HFFc6 (cell line): ENCODE results near the gene SRL. TPM values are rescaled to one million over a fixed set of nuclear protein-coding genes. Genes with fewer than 3 reads are reported as not detected.
A peak's percentile ranks its signal among the peaks of the same experiment; 100 is the strongest.

Source experiments
- DNase-seq: peaks from one replicate; pipeline ENCODE4 v3.0.0-alpha.2; 2018
- H3K27ac Mint-ChIP-seq: 2 replicates; pipeline ENCODE4 v1.8.0; 2020; ENCODE audit warnings: mild to moderate bottlenecking, mixed read lengths
- H3K27me3 Mint-ChIP-seq: 2 replicates; pipeline ENCODE4 v1.8.0; 2021; ENCODE audit warnings: mild to moderate bottlenecking, moderate library complexity, mixed read lengths; ENCODE audit not compliant: insufficient read depth
- H3K36me3 Mint-ChIP-seq: 2 replicates; pipeline ENCODE4 v1.8.0; 2021; ENCODE audit warnings: low read depth, mixed read lengths
- H3K4me1 Mint-ChIP-seq: 2 replicates; pipeline ENCODE4 v1.8.0; 2020; ENCODE audit warnings: low read depth, mixed read lengths
- H3K4me3 Mint-ChIP-seq: 2 replicates; pipeline ENCODE4 v1.8.0; 2020; ENCODE audit warnings: mild to moderate bottlenecking, moderate library complexity, mixed read lengths
- H3K9me3 Mint-ChIP-seq: 2 replicates; pipeline ENCODE4 v1.8.0; 2020; ENCODE audit warnings: mild to moderate bottlenecking, mixed read lengths
- CTCF ChIP-seq: fragments of 200-600 bp; sonication (generic); IDR thresholded peaks from 2 replicates; pipeline ENCODE4 v1.5.0; 2021; ENCODE audit warnings: antibody characterized with exemption, mild to moderate bottlenecking
- total RNA-seq, 6 experiments: library from RNA; stranded (reverse); fragmentation: NEBNext Ultra II Directional; extraction: Animal tissue kit (Norgen Biotek cat#: 25700); gene quantifications; 2 replicates in 1 of 6; 3 replicates in 5 of 6; pipeline ENCODE4 v1.2.3, GENCODE V29; 2021

Gene SRL
- total RNA-seq, 6 experiments from 2014 or later, result not detected

GRCh38 chr16:4147236-4147635 lies 94.6 kb downstream of the SRL start:
- Mint-ChIP-seq H3K36me3 (no peaks in the 10 kb centered on the region), H3K27me3 (peaks cover 6% of the 10 kb centered on the region), H3K27ac (no peak overlapping the region), H3K4me3 (no peak overlapping the region), H3K4me1 (no peaks in the 10 kb centered on the region), H3K9me3 (no peaks in the 10 kb centered on the region)
- DNase-seq, result no peak
- no peak for TF ChIP-seq CTCF

GRCh38 chr16:4142268-4142667 lies 99.6 kb downstream of the SRL start:
- TF ChIP-seq CTCF, result no peak
- peaks cover 3% of the 10 kb centered on the region for H3K27me3 Mint-ChIP-seq
- no peak overlapping the region for H3K27ac Mint-ChIP-seq
- DNase-seq, result no peak
- peaks cover 15% of the 10 kb centered on the region; the same call in 1 of the 2 replicates for H3K9me3 Mint-ChIP-seq
- peaks cover 12% of the 10 kb centered on the region for H3K4me1 Mint-ChIP-seq
- H3K36me3 Mint-ChIP-seq, result peaks cover 11% of the 10 kb centered on the region; the same call in 1 of the 2 replicates
- no peak overlapping the region for H3K4me3 Mint-ChIP-seq

- Mint-ChIP-seq H3K9me3 (peaks cover 15% of the 10 kb centered on the region; the same call in 1 of the 2 replicates), H3K36me3 (peaks cover 11% of the 10 kb centered on the region; the same call in 1 of the 2 replicates), H3K27me3 (peaks cover 3% of the 10 kb centered on the region), H3K4me3 (no peak overlapping the region), H3K4me1 (peaks cover 14% of the 10 kb centered on the region), H3K27ac (no peak overlapping the region)
- no peak for DNase-seq
- TF ChIP-seq CTCF, result no peak
These were observed 100.3 kb downstream of the SRL start for GRCh38 chr16:4141604-4142003.

GRCh38 chr16:4140652-4141051 lies 101.2 kb downstream of the SRL start:
- H3K4me1 Mint-ChIP-seq, result peaks cover 20% of the 10 kb centered on the region
- H3K4me3 Mint-ChIP-seq, result peak overlapping the region; percentile 9; the same call in 1 of the 2 replicates
- H3K27ac Mint-ChIP-seq, result peak overlapping the region; percentile 0; the same call in 1 of the 2 replicates
- H3K9me3 Mint-ChIP-seq, result peaks cover 15% of the 10 kb centered on the region; the same call in 1 of the 2 replicates
- no peak for DNase-seq
- H3K27me3 Mint-ChIP-seq, result peaks cover 4% of the 10 kb centered on the region
- no peak for TF ChIP-seq CTCF
- peaks cover 11% of the 10 kb centered on the region; the same call in 1 of the 2 replicates for H3K36me3 Mint-ChIP-seq

- Mint-ChIP-seq H3K9me3 (peaks cover 15% of the 10 kb centered on the region; the same call in 1 of the 2 replicates), H3K4me1 (peaks cover 20% of the 10 kb centered on the region), H3K27me3 (peaks cover 5% of the 10 kb centered on the region), H3K27ac (0 out of 2 replicates have a peak overlapping the region, but pooled peaks have one; percentile 0), H3K36me3 (peaks cover 11% of the 10 kb centered on the region; the same call in 1 of the 2 replicates), H3K4me3 (no peak overlapping the region)
- no peak for DNase-seq
- TF ChIP-seq CTCF, result no peak
These were observed 101.9 kb downstream of the SRL start for GRCh38 chr16:4139968-4140367.

Other genes with a start within 250 kb of the SRL start
- 10 to 100 TPM; 20.8 to 24.8 (median 22.6) TPM for gene ADCY9, start 125.6 kb downstream of the SRL start, total RNA-seq
- gene TFAP4, start 30.9 kb upstream of the SRL start, total RNA-seq, result 10 to 100 TPM in 3 of 6 experiments, 1 to 10 TPM in 3; 8.3 to 11.7 (median 10.1) TPM
- 10 to 100 TPM; 21.9 to 26.0 (median 23.5) TPM for gene GLIS2, start 74.0 kb upstream of the SRL start, total RNA-seq
- 10 to 100 TPM; 44.9 to 50.8 (median 46.1) TPM for gene PAM16, start 109.2 kb upstream of the SRL start, total RNA-seq
- 100 to 1,000 TPM in 4 of 6 experiments, 10 to 100 TPM in 2; 92.0 to 131 (median 103) TPM for gene VASN, start 129.8 kb upstream of the SRL start, total RNA-seq
- 10 to 100 TPM; 12.1 to 20.9 (median 17.2) TPM for gene CORO7, start 174.5 kb upstream of the SRL start, total RNA-seq
- gene DNAJA3, start 183.8 kb upstream of the SRL start, total RNA-seq, result 10 to 100 TPM; 40.8 to 54.4 (median 45.1) TPM
- gene NMRAL1, start 232.5 kb upstream of the SRL start, total RNA-seq, result 10 to 100 TPM; 26.2 to 37.2 (median 33.7) TPM
- 10 to 100 TPM; 45.2 to 60.5 (median 54.9) TPM for gene HMOX2, start 234.3 kb upstream of the SRL start, total RNA-seq